ENCODE results near the gene SVIP.

Gene SVIP

GRCh38 chr11:22792497-22792896 is 37.1 kb downstream of the SVIP start:
- no peak for DNase-seq (ENCODE audit: low read depth in 2 of 2)

- no peak for DNase-seq (ENCODE audit: low read depth in 2 of 2)
These were observed 41.9 kb downstream of the SVIP start for GRCh38 chr11:22787551-22788162.

- no peak for DNase-seq (ENCODE audit: low read depth in 2 of 2)
These were observed 42.5 kb downstream of the SVIP start for GRCh38 chr11:22787055-22787454.

GRCh38 chr11:22786475-22786874 is 43.1 kb downstream of the SVIP start:
- DNase-seq (ENCODE audit: low read depth in 2 of 2): no peak

- DNase-seq (ENCODE audit: low read depth in 2 of 2): no peak
These were observed 44.4 kb downstream of the SVIP start for GRCh38 chr11:22785251-22785650.

- DNase-seq (ENCODE audit: low read depth in 2 of 2): no peak
These were observed 48.5 kb downstream of the SVIP start for GRCh38 chr11:22780952-22781593.

- no peak for DNase-seq (ENCODE audit: low read depth in 2 of 2)
These were observed 49.8 kb downstream of the SVIP start for GRCh38 chr11:22779850-22780249.

GRCh38 chr11:22778642-22779041 is 51.0 kb downstream of the SVIP start:
- no peak for DNase-seq (ENCODE audit: low read depth in 2 of 2)

- DNase-seq (ENCODE audit: low read depth in 2 of 2): no peak
These were observed 54.4 kb downstream of the SVIP start for GRCh38 chr11:22775248-22775647.

- DNase-seq (ENCODE audit: low read depth in 2 of 2): no peak
These were observed 54.9 kb downstream of the SVIP start for GRCh38 chr11:22774716-22775115.

- DNase-seq (ENCODE audit: low read depth in 2 of 2): no peak
These were observed 60.5 kb downstream of the SVIP start for GRCh38 chr11:22769081-22769480.

Measured in stimulated activated CD4-positive, alpha-beta T cell treated with anti-CD3 and anti-CD28 coated beads, Interleukin-12 subunit alpha, Interleukin-12 subunit beta, amount 100 ng/mL, for 24 hours (primary cell).